Parathyroid adenoma (tissue), 2 donors: Measurements from ENCODE around the gene COA6.

ENCODE experiments used
- H2AFZ ChIP-seq: fragments of 300-600 bp; sonication (generic); one replicate; pipeline ENCODE4 v1.7.0; 2017; ENCODE audit warnings: antibody characterized with exemption, mild to moderate bottlenecking
- H3K27ac ChIP-seq: fragments of 300-600 bp; sonication (generic); one replicate; pipeline ENCODE4 v1.7.0; 2017
- H3K27me3 ChIP-seq: fragments of 300-600 bp; sonication (generic); one replicate; pipeline ENCODE4 v1.7.0; 2017; ENCODE audit warnings: low read length; ENCODE audit not compliant: control insufficient read depth, insufficient read depth
- H3K36me3 ChIP-seq: fragments of 300-600 bp; sonication (generic); one replicate; pipeline ENCODE4 v1.7.0; 2017; ENCODE audit warnings: low read length; ENCODE audit not compliant: control insufficient read depth, insufficient read depth
- H3K4me1 ChIP-seq: fragments of 300-600 bp; sonication (generic); one replicate; pipeline ENCODE4 v1.7.0; 2017; ENCODE audit warnings: control low read depth
- H3K4me2 ChIP-seq: fragments of 300-600 bp; sonication (generic); one replicate; pipeline ENCODE4 v1.7.0; 2017; ENCODE audit warnings: low read length
- H3K4me3 ChIP-seq: fragments of 300-600 bp; sonication (generic); one replicate; pipeline ENCODE4 v1.7.0; 2017; ENCODE audit warnings: low read depth, low read length
- H3K79me2 ChIP-seq: fragments of 300-600 bp; sonication (generic); one replicate; pipeline ENCODE4 v1.7.0; 2017; ENCODE audit warnings: control low read depth
- H3K9ac ChIP-seq: fragments of 300-600 bp; sonication (generic); one replicate; pipeline ENCODE4 v1.7.0; 2017; ENCODE audit warnings: mild to moderate bottlenecking
- H3K9me3 ChIP-seq: fragments of 300-600 bp; sonication (generic); one replicate; pipeline ENCODE4 v1.7.0; 2017; ENCODE audit warnings: low read length; ENCODE audit not compliant: control insufficient read depth
- TF ChIP-seq, protein P1 (sequence below): fragments of 300-600 bp; sonication (generic); IDR thresholded peaks from one replicate; pipeline ENCODE4 v1.7.0; 2017; ENCODE audit warnings: antibody characterized with exemption, mild to moderate bottlenecking
- donor health status: primary hyperparathyroidism.

COA6 gene

DNA sequence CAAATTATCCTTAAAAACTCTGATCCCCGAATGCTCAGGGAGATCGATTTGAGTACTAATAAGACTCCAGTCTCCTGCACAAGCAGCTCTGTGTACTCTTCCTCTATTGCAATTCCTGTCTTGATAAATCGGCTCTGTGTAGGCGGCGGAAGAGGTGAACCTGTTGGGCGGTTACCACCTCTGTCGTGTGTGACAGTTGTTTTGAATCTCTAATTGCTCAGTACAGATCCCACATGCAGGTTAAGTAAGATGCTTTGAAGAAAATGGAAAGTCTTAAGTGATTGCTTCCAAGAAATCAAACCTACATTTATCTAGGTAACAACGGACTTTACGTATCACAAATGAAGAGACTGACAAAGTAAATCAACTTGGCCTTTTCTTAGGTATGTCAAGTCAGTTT is 35.5 kb downstream of the COA6 start:
- no peak overlapping the region for H3K27ac ChIP-seq
- H2AFZ ChIP-seq: no peak overlapping the region
- no peaks in the 10 kb centered on the region for H3K4me1 ChIP-seq
- H3K9ac ChIP-seq: no peak overlapping the region
- no peaks in the 10 kb centered on the region for H3K79me2 ChIP-seq
- no peak overlapping the region for H3K4me2 ChIP-seq
- TF ChIP-seq, protein P1, sequence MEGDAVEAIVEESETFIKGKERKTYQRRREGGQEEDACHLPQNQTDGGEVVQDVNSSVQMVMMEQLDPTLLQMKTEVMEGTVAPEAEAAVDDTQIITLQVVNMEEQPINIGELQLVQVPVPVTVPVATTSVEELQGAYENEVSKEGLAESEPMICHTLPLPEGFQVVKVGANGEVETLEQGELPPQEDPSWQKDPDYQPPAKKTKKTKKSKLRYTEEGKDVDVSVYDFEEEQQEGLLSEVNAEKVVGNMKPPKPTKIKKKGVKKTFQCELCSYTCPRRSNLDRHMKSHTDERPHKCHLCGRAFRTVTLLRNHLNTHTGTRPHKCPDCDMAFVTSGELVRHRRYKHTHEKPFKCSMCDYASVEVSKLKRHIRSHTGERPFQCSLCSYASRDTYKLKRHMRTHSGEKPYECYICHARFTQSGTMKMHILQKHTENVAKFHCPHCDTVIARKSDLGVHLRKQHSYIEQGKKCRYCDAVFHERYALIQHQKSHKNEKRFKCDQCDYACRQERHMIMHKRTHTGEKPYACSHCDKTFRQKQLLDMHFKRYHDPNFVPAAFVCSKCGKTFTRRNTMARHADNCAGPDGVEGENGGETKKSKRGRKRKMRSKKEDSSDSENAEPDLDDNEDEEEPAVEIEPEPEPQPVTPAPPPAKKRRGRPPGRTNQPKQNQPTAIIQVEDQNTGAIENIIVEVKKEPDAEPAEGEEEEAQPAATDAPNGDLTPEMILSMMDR: no peak
- H3K4me3 ChIP-seq: no peak overlapping the region
- H3K9me3 ChIP-seq: no peaks in the 10 kb centered on the region
- H3K27me3 ChIP-seq: no peaks in the 10 kb centered on the region
- no peaks in the 10 kb centered on the region for H3K36me3 ChIP-seq

DNA sequence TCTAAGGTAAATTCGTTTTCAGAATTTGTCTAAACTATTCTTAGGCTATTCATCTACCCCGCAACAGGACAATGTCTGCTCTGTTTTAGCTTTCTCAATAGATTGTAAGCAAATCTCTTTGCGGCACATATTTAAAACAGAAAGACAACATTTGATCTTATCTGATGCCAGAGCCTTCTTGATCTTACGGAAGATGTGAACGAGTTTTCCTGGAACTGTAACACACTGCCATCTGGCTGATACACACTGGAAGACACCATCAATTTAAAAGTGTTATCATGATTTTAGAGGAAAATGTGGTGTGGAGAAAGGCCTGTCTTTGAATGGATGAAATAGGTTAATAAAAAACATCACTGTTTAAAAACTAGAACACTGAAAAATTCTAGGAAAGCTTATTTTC is 36.1 kb downstream of the COA6 start:
- H3K9ac ChIP-seq: no peak overlapping the region
- H3K27me3 ChIP-seq: no peaks in the 10 kb centered on the region
- no peak overlapping the region for H3K4me2 ChIP-seq
- H3K9me3 ChIP-seq: no peaks in the 10 kb centered on the region
- TF ChIP-seq, protein P1: no peak
- H2AFZ ChIP-seq: no peak overlapping the region
- no peaks in the 10 kb centered on the region for H3K4me1 ChIP-seq
- H3K79me2 ChIP-seq: no peaks in the 10 kb centered on the region
- H3K36me3 ChIP-seq: no peaks in the 10 kb centered on the region
- no peak overlapping the region for H3K4me3 ChIP-seq
- no peak overlapping the region for H3K27ac ChIP-seq

DNA sequence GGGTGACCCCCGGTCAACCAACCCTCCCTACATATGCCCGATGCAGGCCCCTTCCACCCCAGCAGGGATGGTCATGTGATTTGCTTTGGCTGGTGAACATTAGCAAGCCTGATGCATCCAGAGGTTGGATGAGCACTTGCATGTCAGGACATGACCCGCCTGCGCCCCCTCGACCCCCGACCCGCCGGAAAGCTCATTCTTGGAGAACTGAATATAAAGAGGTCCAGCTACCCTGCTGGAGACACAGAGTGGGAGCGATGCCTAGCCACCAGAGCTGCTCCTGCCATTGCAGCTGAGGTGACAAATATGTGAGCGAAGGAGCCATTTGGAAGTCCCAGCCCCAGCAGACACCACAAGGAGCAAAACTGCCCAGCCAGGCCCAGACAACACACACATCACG is 39.6 kb downstream of the COA6 start:
- no peaks in the 10 kb centered on the region for H3K36me3 ChIP-seq
- TF ChIP-seq, protein P1: no peak

DNA sequence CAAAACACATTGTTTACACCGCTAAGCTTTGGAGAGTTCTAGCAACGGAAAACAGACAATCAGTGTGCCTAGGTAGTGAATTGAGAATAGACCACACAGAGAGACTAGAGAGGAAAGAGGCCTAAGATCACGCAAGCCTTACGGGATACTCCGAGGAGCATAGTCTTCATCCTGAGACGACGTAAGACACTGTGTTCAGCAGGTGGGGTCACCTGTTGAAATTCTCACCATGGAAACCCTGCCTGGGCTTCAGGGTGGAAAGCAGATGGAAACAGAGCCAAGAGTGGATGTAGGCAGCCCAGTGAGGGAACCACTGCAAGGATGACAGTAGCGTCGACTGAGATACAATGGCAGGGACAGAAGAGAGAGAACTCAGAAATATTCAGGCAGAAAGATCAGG is 40.2 kb downstream of the COA6 start:
- no peaks in the 10 kb centered on the region for H3K36me3 ChIP-seq
- no peak overlapping the region for H3K4me3 ChIP-seq
- no peaks in the 10 kb centered on the region for H3K4me1 ChIP-seq
- H3K79me2 ChIP-seq: no peaks in the 10 kb centered on the region
- H3K27me3 ChIP-seq: no peaks in the 10 kb centered on the region
- H3K9ac ChIP-seq: no peak overlapping the region
- H3K27ac ChIP-seq: no peak overlapping the region
- TF ChIP-seq, protein P1: no peak
- H2AFZ ChIP-seq: no peak overlapping the region
- no peak overlapping the region for H3K4me2 ChIP-seq
- no peaks in the 10 kb centered on the region for H3K9me3 ChIP-seq

More for the DNA sequence above, 39.6 kb downstream of the COA6 start:
- no peak overlapping the region for H3K4me3 ChIP-seq
- no peak overlapping the region for H3K27ac ChIP-seq
- H3K4me1 ChIP-seq: no peaks in the 10 kb centered on the region
- H3K79me2 ChIP-seq: no peaks in the 10 kb centered on the region
- H2AFZ ChIP-seq: no peak overlapping the region
- no peak overlapping the region for H3K4me2 ChIP-seq
- no peaks in the 10 kb centered on the region for H3K27me3 ChIP-seq
- H3K9me3 ChIP-seq: no peaks in the 10 kb centered on the region
- H3K9ac ChIP-seq: no peak overlapping the region

DNA sequence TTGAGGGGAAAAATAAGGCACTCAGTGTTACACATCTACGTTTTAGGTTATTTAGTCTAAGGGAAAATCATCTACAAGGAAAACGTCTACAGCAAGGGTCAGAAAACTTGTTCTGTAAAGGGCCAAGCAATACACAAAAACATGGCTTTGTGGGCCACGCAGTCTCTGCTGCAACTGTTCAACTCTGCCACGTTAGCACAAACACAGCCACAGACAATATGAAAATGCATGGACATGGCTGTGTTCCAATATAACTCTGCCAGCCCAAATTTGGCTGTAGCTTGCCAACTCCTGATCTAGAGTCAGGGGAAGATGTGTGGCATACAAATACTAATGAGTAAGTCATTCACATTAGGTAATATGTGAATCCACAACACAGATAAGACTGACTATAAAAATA is 40.7 kb downstream of the COA6 start:
- no peaks in the 10 kb centered on the region for H3K79me2 ChIP-seq
- no peaks in the 10 kb centered on the region for H3K36me3 ChIP-seq
- TF ChIP-seq, protein P1: no peak
- no peaks in the 10 kb centered on the region for H3K9me3 ChIP-seq
- no peaks in the 10 kb centered on the region for H3K27me3 ChIP-seq
- H3K9ac ChIP-seq: no peak overlapping the region
- no peaks in the 10 kb centered on the region for H3K4me1 ChIP-seq
- H3K27ac ChIP-seq: no peak overlapping the region
- no peak overlapping the region for H2AFZ ChIP-seq
- H3K4me2 ChIP-seq: no peak overlapping the region
- no peak overlapping the region for H3K4me3 ChIP-seq
